Measurements from ENCODE around the gene CRYBA2.

CRYBA2 gene

GRCh38 chr2:218988650-218989049 is 4.6 kb downstream of the CRYBA2 start:
- TF ChIP-seq CTCF (IDR thresholded peaks at IDR 0.05), result no peak

GRCh38 chr2:218988164-218988563 is 5.1 kb downstream of the CRYBA2 start:
- no peak for TF ChIP-seq CTCF (IDR thresholded peaks at IDR 0.05)

- no peak for TF ChIP-seq CTCF (IDR thresholded peaks at IDR 0.05)
These were observed 7.0 kb downstream of the CRYBA2 start for GRCh38 chr2:218986148-218986761.

- no peak for TF ChIP-seq CTCF (IDR thresholded peaks at IDR 0.05)
These were observed 7.7 kb downstream of the CRYBA2 start for GRCh38 chr2:218985325-218986091.

GRCh38 chr2:218985021-218985324 is 8.2 kb downstream of the CRYBA2 start, which contains the start of gene FEV:
FEV (minus strand) TSS chr2:218985184; CDS start chr2:218985075, 109 bp downstream.
- no peak for TF ChIP-seq CTCF (IDR thresholded peaks at IDR 0.05)

- no peak for TF ChIP-seq CTCF (IDR thresholded peaks at IDR 0.05)
These were observed 8.8 kb downstream of the CRYBA2 start for GRCh38 chr2:218984239-218985020.

GRCh38 chr2:218983934-218984238 is 9.3 kb downstream of the CRYBA2 start:
- no peak for TF ChIP-seq CTCF (IDR thresholded peaks at IDR 0.05)

Data from LNCAP (cell line).